GM03348 (cell line): ENCODE results near the gene ZNF407.

Experiments
- DNase-seq: peaks from one replicate; pipeline ENCODE4 v3.0.0; 2012; ENCODE audit warnings: low spot score

Gene ZNF407

GRCh38 chr18:74791501-74792194 is 194.0 kb downstream of the ZNF407 start:
- no peak for DNase-seq

GRCh38 chr18:74793746-74794145 is 196.1 kb downstream of the ZNF407 start:
- DNase-seq: no peak

- no peak for DNase-seq
Measured at GRCh38 chr18:74795751-74796150, 198.1 kb downstream of the ZNF407 start.

GRCh38 chr18:74796211-74796610 is 198.5 kb downstream of the ZNF407 start:
- no peak for DNase-seq

- DNase-seq: peak; percentile 60
Measured at GRCh38 chr18:74796841-74797576, 199.3 kb downstream of the ZNF407 start.

GRCh38 chr18:74797577-74798151 is 200.0 kb downstream of the ZNF407 start:
- DNase-seq: no peak

- no peak for DNase-seq
Measured at GRCh38 chr18:74799542-74799941, 201.9 kb downstream of the ZNF407 start.

- no peak for DNase-seq
Measured at GRCh38 chr18:74800098-74800497, 202.4 kb downstream of the ZNF407 start.

- no peak for DNase-seq
Measured at GRCh38 chr18:74803117-74803516, 205.4 kb downstream of the ZNF407 start.

GRCh38 chr18:74803769-74804168 is 206.1 kb downstream of the ZNF407 start:
- DNase-seq: no peak

- DNase-seq: no peak
Measured at GRCh38 chr18:74804677-74805076, 207.0 kb downstream of the ZNF407 start.

- no peak for DNase-seq
Measured at GRCh38 chr18:74806073-74806472, 208.4 kb downstream of the ZNF407 start.

- DNase-seq: peak; percentile 62
Measured at GRCh38 chr18:74806700-74807416, 209.2 kb downstream of the ZNF407 start.

- peak; percentile 21 for DNase-seq
Measured at GRCh38 chr18:74817576-74817975, 219.9 kb downstream of the ZNF407 start.

GRCh38 chr18:74818516-74819175 is 221.0 kb downstream of the ZNF407 start:
- no peak for DNase-seq

- no peak for DNase-seq
Measured at GRCh38 chr18:74819433-74820059, 221.9 kb downstream of the ZNF407 start.

- DNase-seq: no peak
Measured at GRCh38 chr18:74820160-74820780, 222.6 kb downstream of the ZNF407 start.

- no peak for DNase-seq
Measured at GRCh38 chr18:74825460-74825859, 227.8 kb downstream of the ZNF407 start.

- DNase-seq: no peak
Measured at GRCh38 chr18:74826572-74826971, 228.9 kb downstream of the ZNF407 start.

- no peak for DNase-seq
Measured at GRCh38 chr18:74828200-74828599, 230.5 kb downstream of the ZNF407 start.
